NCI-H2196 (cell line): ENCODE measurements around the gene PPEF2.

ENCODE experiments used
- DNase-seq: peaks from one replicate; lab custom pipeline; 2025; ENCODE audit not compliant: unreplicated experiment; lab: John Stamatoyannopoulos, UW

Gene PPEF2

GRCh38 chr4:75834095-75834771 lies 68.0 kb downstream of the PPEF2 start:
- no peak for DNase-seq

GRCh38 chr4:75831856-75832405 lies 70.3 kb downstream of the PPEF2 start:
- DNase-seq: no peak

- DNase-seq: no peak
Measured at GRCh38 chr4:75830906-75831305, 71.3 kb downstream of the PPEF2 start.

GRCh38 chr4:75823812-75824211 lies 78.4 kb downstream of the PPEF2 start:
- DNase-seq: no peak

- no peak for DNase-seq
Measured at GRCh38 chr4:75822416-75822815, 79.8 kb downstream of the PPEF2 start.

GRCh38 chr4:75821966-75822365 lies 80.3 kb downstream of the PPEF2 start:
- no peak for DNase-seq

GRCh38 chr4:75821216-75821615 lies 81.0 kb downstream of the PPEF2 start:
- no peak for DNase-seq

GRCh38 chr4:75820676-75821075 lies 81.6 kb downstream of the PPEF2 start:
- DNase-seq: no peak

- no peak for DNase-seq
Measured at GRCh38 chr4:75820197-75820596, 82.1 kb downstream of the PPEF2 start.

- no peak for DNase-seq
Measured at GRCh38 chr4:75819121-75819520, 83.1 kb downstream of the PPEF2 start.

- DNase-seq: no peak
Measured at GRCh38 chr4:75817901-75818300, 84.4 kb downstream of the PPEF2 start.
